KMS-11 (cell line): ENCODE data around the gene WSB1.

Source experiments
- H2AFZ ChIP-seq: fragments of 200-600 bp; sonication (generic); 2 replicates; pipeline ENCODE4 v1.6.1; 2016; ENCODE audit warnings: antibody characterized with exemption, mixed run types, low read depth
- H3K27ac ChIP-seq: fragments of 200-600 bp; sonication (generic); 2 replicates; pipeline ENCODE4 v1.6.1; 2016; ENCODE audit warnings: mild to moderate bottlenecking, mixed run types
- H3K27me3 ChIP-seq: fragments of 200-600 bp; sonication (generic); 2 replicates; pipeline ENCODE4 v1.6.1; 2017; ENCODE audit warnings: mild to moderate bottlenecking, low read depth, mixed run types, moderate library complexity; ENCODE audit not compliant: insufficient read depth
- H3K36me3 ChIP-seq: fragments of 200-600 bp; sonication (generic); 2 replicates; pipeline ENCODE4 v1.6.1; 2017; ENCODE audit warnings: mild to moderate bottlenecking, mixed run types; ENCODE audit not compliant: insufficient read depth
- H3K4me1 ChIP-seq: fragments of 200-600 bp; sonication (generic); 2 replicates; pipeline ENCODE4 v1.6.1; 2016; ENCODE audit warnings: mild to moderate bottlenecking, low read depth, mixed run types; ENCODE audit not compliant: poor library complexity, severe bottlenecking
- H3K4me2 ChIP-seq: fragments of 200-600 bp; sonication (generic); 2 replicates; pipeline ENCODE4 v1.7.0; 2016; ENCODE audit warnings: mild to moderate bottlenecking, mixed run types
- H3K4me3 ChIP-seq: fragments of 200-600 bp; sonication (generic); IDR thresholded peaks from 2 replicates; pipeline ENCODE4 v1.6.1; 2017; ENCODE audit warnings: low read depth, low read length, mixed read lengths; ENCODE audit not compliant: insufficient read depth
- H3K79me2 ChIP-seq: fragments of 200-600 bp; sonication (generic); 2 replicates; pipeline ENCODE4 v1.6.1; 2016; ENCODE audit warnings: low read depth, mixed run types; ENCODE audit not compliant: insufficient read depth
- H3K9ac ChIP-seq: fragments of 200-600 bp; sonication (generic); 2 replicates; pipeline ENCODE4 v1.6.1; 2016; ENCODE audit warnings: mild to moderate bottlenecking, mixed run types
- H4K20me1 ChIP-seq: fragments of 200-600 bp; sonication (generic); 2 replicates; pipeline ENCODE4 v1.6.1; 2016; ENCODE audit warnings: mild to moderate bottlenecking, mixed run types; ENCODE audit not compliant: insufficient read depth
- TF ChIP-seq, protein P1 (sequence below): fragments of 200-600 bp; sonication (generic); conservative IDR thresholded peaks from 2 replicates; pipeline ENCODE4 v1.6.1; 2017; ENCODE audit warnings: low read depth, mild to moderate bottlenecking, antibody characterized with exemption, low read length, moderate library complexity, mixed read lengths

WSB1 gene

DNA sequence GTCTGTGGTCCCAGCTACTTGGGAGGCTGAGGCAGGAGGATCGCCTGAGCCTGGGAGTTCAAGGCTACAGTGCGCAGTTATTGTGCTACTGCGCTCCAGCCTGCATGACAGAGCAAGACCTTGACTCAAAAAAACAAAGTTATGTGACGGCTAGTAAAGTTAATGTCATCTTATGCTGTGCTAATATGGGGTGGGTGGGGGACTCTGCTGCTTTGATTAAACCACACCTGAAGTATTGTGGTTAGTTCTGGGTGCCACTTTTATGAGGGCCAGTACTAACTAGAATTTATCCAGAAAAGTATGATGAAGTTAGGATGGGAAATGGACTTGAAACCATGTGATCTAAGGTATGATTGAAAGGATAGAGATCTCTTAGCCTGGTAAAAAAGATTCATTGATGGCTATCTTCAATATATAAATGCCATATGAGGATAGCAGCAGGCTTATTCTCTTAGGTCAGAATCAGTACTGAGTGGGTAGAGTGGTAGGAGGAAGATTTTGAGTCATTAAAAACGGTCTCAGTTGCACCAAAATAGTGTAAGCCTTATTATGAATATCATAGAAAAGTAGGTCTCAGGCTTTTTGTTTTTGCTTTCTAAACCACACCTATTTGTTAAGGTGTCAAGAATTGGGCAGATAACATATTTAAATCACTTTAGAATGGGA is 5.6 kb downstream of the WSB1 start:
- Histone ChIP-seq H3K4me3 (no peak overlapping the region), H3K27ac (no peak overlapping the region), H3K4me1 (peaks cover 13% of the 10 kb centered on the region), H3K4me2 (no peak overlapping the region), H3K9ac (no peak overlapping the region), H3K36me3 (no peaks in the 10 kb centered on the region), H4K20me1 (no peaks in the 10 kb centered on the region), H3K79me2 (peaks cover 87% of the 10 kb centered on the region), H3K27me3 (no peaks in the 10 kb centered on the region), H2AFZ (no peak overlapping the region)
- TF ChIP-seq, protein P1, sequence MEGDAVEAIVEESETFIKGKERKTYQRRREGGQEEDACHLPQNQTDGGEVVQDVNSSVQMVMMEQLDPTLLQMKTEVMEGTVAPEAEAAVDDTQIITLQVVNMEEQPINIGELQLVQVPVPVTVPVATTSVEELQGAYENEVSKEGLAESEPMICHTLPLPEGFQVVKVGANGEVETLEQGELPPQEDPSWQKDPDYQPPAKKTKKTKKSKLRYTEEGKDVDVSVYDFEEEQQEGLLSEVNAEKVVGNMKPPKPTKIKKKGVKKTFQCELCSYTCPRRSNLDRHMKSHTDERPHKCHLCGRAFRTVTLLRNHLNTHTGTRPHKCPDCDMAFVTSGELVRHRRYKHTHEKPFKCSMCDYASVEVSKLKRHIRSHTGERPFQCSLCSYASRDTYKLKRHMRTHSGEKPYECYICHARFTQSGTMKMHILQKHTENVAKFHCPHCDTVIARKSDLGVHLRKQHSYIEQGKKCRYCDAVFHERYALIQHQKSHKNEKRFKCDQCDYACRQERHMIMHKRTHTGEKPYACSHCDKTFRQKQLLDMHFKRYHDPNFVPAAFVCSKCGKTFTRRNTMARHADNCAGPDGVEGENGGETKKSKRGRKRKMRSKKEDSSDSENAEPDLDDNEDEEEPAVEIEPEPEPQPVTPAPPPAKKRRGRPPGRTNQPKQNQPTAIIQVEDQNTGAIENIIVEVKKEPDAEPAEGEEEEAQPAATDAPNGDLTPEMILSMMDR: no peak

DNA sequence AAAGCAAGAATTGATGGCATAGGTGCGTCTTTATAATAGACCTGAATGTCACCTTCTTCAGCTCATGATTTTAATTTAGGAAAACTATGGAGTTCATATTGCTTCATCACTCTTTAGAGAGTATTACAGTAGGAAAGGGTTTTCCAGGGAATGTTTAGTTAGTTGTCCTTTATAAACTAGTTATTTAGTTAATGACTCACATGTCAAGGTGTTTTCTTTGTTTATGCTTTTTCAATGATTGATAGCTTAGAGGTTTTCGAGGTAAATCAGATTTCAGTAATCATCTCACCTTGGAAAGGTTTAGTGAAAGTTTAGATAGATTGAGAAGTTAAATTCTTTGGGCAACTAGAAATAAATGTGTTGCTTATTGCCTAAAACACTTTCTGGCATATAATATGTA is 9.8 kb downstream of the WSB1 start:
- H3K9ac ChIP-seq: no peak overlapping the region
- H3K4me1 ChIP-seq: no peaks in the 10 kb centered on the region
- H3K79me2 ChIP-seq: peaks cover 50% of the 10 kb centered on the region
- TF ChIP-seq, protein P1: no peak
- H4K20me1 ChIP-seq: no peaks in the 10 kb centered on the region
- H3K36me3 ChIP-seq: no peaks in the 10 kb centered on the region
- no peak overlapping the region for H2AFZ ChIP-seq
- no peak overlapping the region for H3K27ac ChIP-seq
- no peaks in the 10 kb centered on the region for H3K27me3 ChIP-seq
- H3K4me3 ChIP-seq: no peak overlapping the region
- H3K4me2 ChIP-seq: no peak overlapping the region

DNA sequence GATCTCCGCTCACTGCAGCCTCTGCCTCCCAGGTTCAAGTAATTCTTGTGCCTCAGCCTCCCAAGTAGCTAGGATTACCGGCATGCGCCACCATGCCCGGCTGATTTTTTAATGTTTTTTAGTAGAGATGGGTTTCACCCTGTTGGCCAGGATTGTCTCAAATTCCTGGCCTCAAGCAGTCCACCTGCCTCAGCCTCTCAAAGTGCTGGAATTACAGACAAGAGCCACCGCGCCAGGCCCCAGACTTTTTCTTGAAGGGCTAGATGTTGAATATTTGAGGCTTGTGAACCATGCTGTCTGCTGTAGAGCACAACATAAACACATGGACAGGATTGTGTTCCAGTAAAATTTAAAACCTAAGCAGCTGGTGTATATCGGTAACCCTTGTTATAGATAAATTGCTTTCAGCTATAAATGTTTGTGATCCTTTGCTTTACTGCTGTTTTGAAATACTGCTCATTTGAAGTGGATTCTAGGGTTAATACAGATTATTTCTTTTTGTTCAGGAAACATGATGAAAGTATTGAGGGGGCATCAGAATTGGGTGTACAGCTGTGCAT is 12.4 kb downstream of the WSB1 start:
- H3K79me2 ChIP-seq: peaks cover 24% of the 10 kb centered on the region
- no peak overlapping the region for H3K27ac ChIP-seq
- no peak overlapping the region for H3K4me3 ChIP-seq
- no peaks in the 10 kb centered on the region; the same call in 1 of the 2 replicates for H3K36me3 ChIP-seq
- no peaks in the 10 kb centered on the region for H3K4me1 ChIP-seq
- H2AFZ ChIP-seq: no peak overlapping the region
- no peaks in the 10 kb centered on the region for H3K27me3 ChIP-seq
- TF ChIP-seq, protein P1: no peak
- H4K20me1 ChIP-seq: no peaks in the 10 kb centered on the region
- H3K9ac ChIP-seq: no peak overlapping the region
- no peak overlapping the region for H3K4me2 ChIP-seq

DNA sequence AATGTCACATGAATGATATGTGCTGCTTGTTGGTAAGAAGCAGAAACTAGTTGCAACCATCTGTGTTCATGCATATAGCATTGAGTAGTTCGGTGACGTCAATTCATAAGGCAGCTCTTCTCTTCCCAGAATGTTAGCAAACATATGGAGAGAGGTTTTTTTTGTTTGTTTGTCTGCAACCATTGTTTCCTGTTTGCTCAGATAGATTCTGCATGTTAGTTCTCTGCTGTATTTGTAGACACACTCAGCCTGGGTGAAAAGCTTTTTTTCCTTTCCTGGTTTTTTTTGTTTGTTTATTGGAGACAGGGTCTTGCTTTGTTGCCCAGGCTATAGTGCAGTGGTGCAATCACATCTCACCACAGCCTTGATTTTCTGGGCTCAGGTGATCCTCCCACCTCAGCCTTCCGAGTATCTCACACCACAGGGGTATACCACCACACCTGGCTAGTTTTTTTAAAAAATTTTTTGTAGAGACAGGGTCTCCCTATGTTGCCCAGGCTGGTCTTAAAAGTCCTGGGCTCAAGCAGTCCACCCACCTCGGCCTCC is 16.7 kb downstream of the WSB1 start:
- Histone ChIP-seq H3K27me3 (no peaks in the 10 kb centered on the region), H3K4me1 (no peaks in the 10 kb centered on the region), H3K4me3 (no peak overlapping the region), H4K20me1 (no peaks in the 10 kb centered on the region), H3K79me2 (no peaks in the 10 kb centered on the region), H3K9ac (no peak overlapping the region), H3K4me2 (no peak overlapping the region), H2AFZ (no peak overlapping the region), H3K27ac (no peak overlapping the region), H3K36me3 (no peaks in the 10 kb centered on the region; the same call in 1 of the 2 replicates)
- TF ChIP-seq, protein P1: no peak
